Heart right ventricle (tissue), 16 donors: ENCODE results near the gene GPHN. TPM values are rescaled to one million over a fixed set of nuclear protein-coding genes. Genes with fewer than 3 reads are reported as not detected.
A peak's percentile ranks its signal among the peaks of the same experiment; 100 is the strongest.
"Not testable (repeated sequence)": the region's sequence is repeated elsewhere in the genome, so short reads cannot be mapped to it uniquely, and the experiment has no call there.

Experiments
- ATAC-seq, 8 donors: fragments of 200-7000 bp; cut with Tn5 transposase; one replicate each; pipeline ENCODE4 v1.9.1; 2020; ENCODE audit warnings: mild to moderate bottlenecking in 8 of 8, moderate library complexity in 8 of 8, moderate number of reproducible peaks in 1 of 8
- DNase-seq, 2 donors: peaks; one replicate each; pipeline ENCODE4 v3.0.0-alpha.2; 2020
- H3K27ac ChIP-seq, 10 donors: fragments of 200-600 bp; sonication (generic) in 2 of 10; one replicate each; pipeline versions ENCODE4 v1.5.0 to v1.8.0; 2020 to 2022; ENCODE audit warnings: mild to moderate bottlenecking in 3 of 10
- H3K27me3 ChIP-seq, 7 donors: fragments of 200-600 bp; one replicate each; pipeline ENCODE4 v1.8.0; 2021 to 2022; ENCODE audit warnings: mild to moderate bottlenecking in 2 of 7
- H3K36me3 ChIP-seq, 9 donors: fragments of 200-600 bp; sonication (generic) in 1 of 9; one replicate each; pipeline versions ENCODE4 v1.5.0 to v1.8.0; 2020 to 2022; ENCODE audit warnings: mild to moderate bottlenecking in 2 of 9
- H3K4me1 ChIP-seq, 9 donors: fragments of 200-600 bp; sonication (generic) in 1 of 9; one replicate each; pipeline versions ENCODE4 v1.5.0 to v1.8.0; 2020 to 2022; ENCODE audit warnings: mild to moderate bottlenecking in 4 of 9
- H3K4me3 ChIP-seq, 10 donors: fragments of 200-600 bp; sonication (generic) in 2 of 10; one replicate each; pipeline versions ENCODE4 v1.5.0 to v1.8.0; 2020 to 2022; ENCODE audit warnings: mild to moderate bottlenecking in 7 of 10, moderate library complexity in 2 of 10
- H3K9me3 ChIP-seq, 11 donors: fragments of 200-600 bp in 10 of 11; sonication (generic) in 2 of 11; one replicate each; pipeline versions ENCODE4 v1.5.0 to v1.8.0; 2013 to 2022; ENCODE audit warnings: mild to moderate bottlenecking in 2 of 11, control low read depth in 1 of 11, moderate library complexity in 1 of 11
- CTCF ChIP-seq, 9 donors: fragments of 200-600 bp; sonication (generic) in 2 of 9; IDR thresholded peaks; one replicate each; pipeline versions ENCODE4 v1.5.0 to v1.8.0; 2021 to 2022; ENCODE audit warnings: antibody characterized with exemption in 9 of 9, mild to moderate bottlenecking in 5 of 9, moderate library complexity in 1 of 9
- WGBS, 2 donors: extraction: QIAGEN DNeasy Blood & Tissue Kit; methylation state at CpG; one replicate each; pipeline ENCODE4 v1.1.7; 2013; ENCODE audit warnings: inconsistent platforms in 1 of 2; 5-methylcytosine and 5-hydroxymethylcytosine counted together
- intact Hi-C, 10 donors: fragments of 100-400 bp; cut with DNase I; formaldehyde crosslinking; loops; one replicate each; pipeline versions ENCODE4 v1.11.1 to v1.14.2; 2022
- polyA plus RNA-seq, 2 donors: library from polyadenylated mRNA; stranded (reverse); fragments of 200-250 nt; gene quantifications; one replicate each; pipeline ENCODE4 v1.2.3, GENCODE V29; 2013
- total RNA-seq, 10 donors: library from RNA; stranded (reverse); fragmentation: NEBNext Ultra II Directional in 3 of 10; extraction: Animal tissue kit (Norgen Biotek cat#: 25700) in 3 of 10; gene quantifications; one replicate each; pipeline versions ENCODE4 v1.2.1 to v1.2.4, GENCODE V29; 2021 to 2023
- donor health status: Arrhythmogenic right ventricular cardiomyopathy.
- donor health status: ischemic (EF 13 %, LVEDD 7.1; RV severe dilation, severe dysfunction).
- donor health status: healthy with polysubstance abuse.
- donor health status: DM: no; HTN: yes; CAD: no.
- donor health status: DM: no; HTN: no; CAD: no.
- donor health status: ischemic (EF 25% LVEDD 6.9; RV normal size, moderate dysfunction).
- donor health status: ischemic (EF 25% LVEDD 5.7; RV mildly dilated, moderate dysfunction).
- donor health status: healthy.
- donor health status: DM: yes; HTN: yes; CAD: no.
- donor health status: Ischemic cardiomyopathy.
- donor health status: ischemic (EF 35%, LVEDD 5.7; RV mildly dilated, moderate dysfunction).
- donor health status: nonischemic (EF 11% LVEDD 7.7; RV severe dilation, severe dysfunction).
- donor health status: DM: yes; HTN: yes; CAD: no.
- donor health status: PGD.
- donor health status: ischemic (EF 29% LVEDD 5.4; RV normal size, mild dysfunction).
- donor health status: nonischemic (EF 23%, LVEDD 6.1; RV moderate dilation, normal function).

GPHN gene
- total and polyA plus RNA-seq, 12 donors: 12.2 to 48.0 (median 32.2) TPM

- no peak overlapping the region for H3K27ac ChIP-seq
- WGBS, 2 donors: 49 to 67% methylated on average over 2 of the region's 2 CpGs
Measured at GRCh38 chr14:66824251-66824650, 316.3 kb downstream of the GPHN start.

GRCh38 chr14:66827182-66827581 lies 319.2 kb downstream of the GPHN start:
- no peak for DNase-seq
- TF ChIP-seq CTCF (IDR thresholded peaks at IDR 0.05): no peak
- WGBS, 2 donors: 91 to 92% methylated on average over 5 of the region's 5 CpGs
- intact Hi-C loops: no loop called here
- no peaks in the 10 kb centered on the region for H3K36me3 ChIP-seq
- H3K4me1 ChIP-seq: peaks cover 0 to 6% (median 0%) of the 10 kb centered on the region in 9 donors
- no peak overlapping the region for H3K4me3 ChIP-seq
- H3K9me3 ChIP-seq: no peaks in the 10 kb centered on the region
- H3K27ac ChIP-seq: no peak overlapping the region
- H3K27me3 ChIP-seq: no peaks in the 10 kb centered on the region
- ATAC-seq: no peak

More at GRCh38 chr14:66824251-66824650, 316.3 kb downstream of the GPHN start:
- peak in 1 of 8 donors; percentile 42 for ATAC-seq
- H3K36me3 ChIP-seq: no peaks in the 10 kb centered on the region
- no peaks in the 10 kb centered on the region for H3K27me3 ChIP-seq
- intact Hi-C loops: no loop called here
- peaks cover 0 to 2% (median 0%) of the 10 kb centered on the region in 11 donors for H3K9me3 ChIP-seq
- H3K4me1 ChIP-seq: peaks cover 0 to 6% (median 0%) of the 10 kb centered on the region in 9 donors
- no peak overlapping the region for H3K4me3 ChIP-seq
- no peak for DNase-seq
- TF ChIP-seq CTCF (IDR thresholded peaks at IDR 0.05): no peak

GRCh38 chr14:66831173-66831572 lies 323.2 kb downstream of the GPHN start:
- no peaks in the 10 kb centered on the region for H3K9me3 ChIP-seq
- no peak overlapping the region for H3K4me3 ChIP-seq
- intact Hi-C loops: no loop called here
- ATAC-seq: no peak
- H3K36me3 ChIP-seq: no peaks in the 10 kb centered on the region
- no peak for TF ChIP-seq CTCF (IDR thresholded peaks at IDR 0.05)
- no peaks in the 10 kb centered on the region for H3K27me3 ChIP-seq
- no peak overlapping the region for H3K27ac ChIP-seq
- WGBS, 2 donors: 96 to 100% methylated on average over 1 of the region's 1 CpG
- DNase-seq: no peak
- no peaks in the 10 kb centered on the region for H3K4me1 ChIP-seq

GRCh38 chr14:66833816-66834215 lies 325.9 kb downstream of the GPHN start:
- TF ChIP-seq CTCF (IDR thresholded peaks at IDR 0.05): no peak
- ATAC-seq (no peak), DNase-seq (no peak)
- H3K9me3 ChIP-seq: no peaks in the 10 kb centered on the region
- H3K4me1 ChIP-seq: no peaks in the 10 kb centered on the region
- no peaks in the 10 kb centered on the region for H3K27me3 ChIP-seq
- H3K4me3 ChIP-seq: no peak overlapping the region
- no peaks in the 10 kb centered on the region for H3K36me3 ChIP-seq
- intact Hi-C loops: no loop called here
- H3K27ac ChIP-seq: no peak overlapping the region
- WGBS, 2 donors: 94% methylated on average over 2 of the region's 2 CpGs

- ATAC-seq, H3K9me3 ChIP-seq, H3K36me3 ChIP-seq, H3K27me3 ChIP-seq, H3K27ac ChIP-seq, H3K4me3 ChIP-seq, H3K4me1 ChIP-seq, DNase-seq, intact Hi-C loops: not testable (repeated sequence)
- 90 to 100% methylated on average over 1 of the region's 2 CpGs for WGBS, 2 donors
Measured at GRCh38 chr14:66837436-66837835, 329.5 kb downstream of the GPHN start.
